DOHH2 (cell line): ENCODE measurements around the gene CFAP77.

ENCODE experiments used
- H3F3A ChIP-seq: fragments of 200-600 bp; sonication (generic), shearing (Covaris generic); 2 replicates; pipeline ENCODE4 v1.6.0; 2016; ENCODE audit warnings: antibody characterized with exemption, mild to moderate bottlenecking; ENCODE audit not compliant: control insufficient read depth, insufficient read depth
- H3K27ac ChIP-seq: fragments of 200-600 bp; sonication (generic); 2 replicates; pipeline ENCODE4 v1.5.1; 2014; ENCODE audit warnings: low read depth, mild to moderate bottlenecking, low read length, moderate library complexity
- H3K27me3 ChIP-seq: fragments of 200-600 bp; sonication (generic); 2 replicates; pipeline ENCODE4 v1.6.1; 2014; ENCODE audit warnings: mild to moderate bottlenecking, low read length, mixed read lengths; ENCODE audit not compliant: control insufficient read depth
- H3K36me3 ChIP-seq: fragments of 200-600 bp; sonication (generic); 2 replicates; pipeline ENCODE4 v1.6.1; 2014; ENCODE audit warnings: mild to moderate bottlenecking, low read length, moderate library complexity, mixed read lengths; ENCODE audit not compliant: control insufficient read depth
- H3K4me1 ChIP-seq: fragments of 200-600 bp; sonication (generic); 2 replicates; pipeline ENCODE4 v1.6.1; 2014; ENCODE audit warnings: mild to moderate bottlenecking, low read length, mixed read lengths; ENCODE audit not compliant: control insufficient read depth
- H3K4me2 ChIP-seq: fragments of 200-600 bp; sonication (generic); 2 replicates; pipeline ENCODE4 v1.6.0; 2014; ENCODE audit warnings: mild to moderate bottlenecking, low read length, moderate library complexity
- H3K4me3 ChIP-seq: fragments of 200-600 bp; sonication (generic); 2 replicates; pipeline ENCODE4 v1.5.1; 2014; ENCODE audit warnings: mild to moderate bottlenecking, low read length, mixed read lengths
- H3K79me2 ChIP-seq: fragments of 200-600 bp; sonication (generic); 2 replicates; pipeline ENCODE4 v1.6.1; 2014; ENCODE audit warnings: mild to moderate bottlenecking, low read length, mixed read lengths; ENCODE audit not compliant: control insufficient read depth
- H3K9me2 ChIP-seq: fragments of 200-600 bp; sonication (generic); replicated peaks from 2 replicates; pipeline ENCODE4 v1.6.1; 2014; ENCODE audit warnings: mild to moderate bottlenecking, low read length, mixed read lengths; ENCODE audit not compliant: control insufficient read depth
- H3K9me3 ChIP-seq: fragments of 200-600 bp; sonication (generic); 2 replicates; pipeline ENCODE4 v1.6.1; 2014; ENCODE audit warnings: antibody characterized with exemption, low read length, mixed read lengths; ENCODE audit not compliant: control insufficient read depth, insufficient read depth
- H4K20me1 ChIP-seq: fragments of 200-600 bp; sonication (generic); 2 replicates; pipeline ENCODE4 v1.6.0; 2014; ENCODE audit warnings: low read depth, mild to moderate bottlenecking, antibody characterized with exemption, low read length, moderate library complexity; ENCODE audit not compliant: control insufficient read depth, insufficient read depth
- CTCF ChIP-seq: fragments of 200-600 bp; sonication (generic); IDR thresholded peaks from one replicate; pipeline ENCODE4 v1.5.1; 2014; ENCODE audit warnings: antibody characterized with exemption, mild to moderate bottlenecking, low read depth, low read length; ENCODE audit not compliant: poor library complexity, severe bottlenecking
- EZH2phosphoT487 ChIP-seq: fragments of 200-600 bp; sonication (generic); IDR thresholded peaks from 2 replicates; pipeline ENCODE4 v1.6.1; 2017; ENCODE audit warnings: borderline replicate concordance, mild to moderate bottlenecking, antibody characterized with exemption, low read length, moderate library complexity, mixed read lengths

CFAP77 gene

GRCh38 chr9:132408521-132408920 lies 1.5 kb upstream of the CFAP77 start:
- H3K36me3 ChIP-seq: peaks cover 6% of the 10 kb centered on the region
- no peak overlapping the region for H3K4me3 ChIP-seq
- no peak overlapping the region for H3K4me2 ChIP-seq
- TF ChIP-seq EZH2phosphoT487: no peak
- H3K27me3 ChIP-seq: peaks cover 27% of the 10 kb centered on the region
- H3K9me2 ChIP-seq: no peaks in the 10 kb centered on the region
- no peaks in the 10 kb centered on the region for H3K9me3 ChIP-seq
- H3F3A ChIP-seq: peaks cover 7% of the 10 kb centered on the region
- H3K4me1 ChIP-seq: peaks cover 63% of the 10 kb centered on the region
- no peak overlapping the region for H3K27ac ChIP-seq
- peaks cover 30% of the 10 kb centered on the region for H3K79me2 ChIP-seq
- peaks cover 10% of the 10 kb centered on the region; the same call in 1 of the 2 replicates for H4K20me1 ChIP-seq

GRCh38 chr9:132410642-132411041 lies 631 bp downstream of the CFAP77 start:
- H3K9me2 ChIP-seq: no peaks in the 10 kb centered on the region
- H3F3A ChIP-seq: peaks cover under 1% of the 10 kb centered on the region; the same call in 1 of the 2 replicates
- H3K36me3 ChIP-seq: no peaks in the 10 kb centered on the region
- H3K4me2 ChIP-seq: peak overlapping the region; percentile 83
- H3K79me2 ChIP-seq: peaks cover 12% of the 10 kb centered on the region
- H3K4me3 ChIP-seq: peak overlapping the region; percentile 68
- H3K9me3 ChIP-seq: no peaks in the 10 kb centered on the region
- H3K27me3 ChIP-seq: peaks cover 46% of the 10 kb centered on the region
- H3K27ac ChIP-seq: no peak overlapping the region
- H3K4me1 ChIP-seq: peaks cover 42% of the 10 kb centered on the region
- TF ChIP-seq CTCF: no peak
- no peak for TF ChIP-seq EZH2phosphoT487
- 0 out of 2 replicates have a peak, but pooled peaks cover 2% of the 10 kb centered on the region for H4K20me1 ChIP-seq

GRCh38 chr9:132411091-132411508 lies 1.1 kb downstream of the CFAP77 start:
- H3K27ac ChIP-seq: no peak overlapping the region
- peak overlapping the region; percentile 83 for H3K4me2 ChIP-seq
- no peaks in the 10 kb centered on the region for H3K9me3 ChIP-seq
- TF ChIP-seq EZH2phosphoT487 (no peak), CTCF (peak; percentile 83)
- H3K27me3 ChIP-seq: peaks cover 46% of the 10 kb centered on the region
- H3K36me3 ChIP-seq: no peaks in the 10 kb centered on the region
- no peaks in the 10 kb centered on the region; the same call in 1 of the 2 replicates for H3F3A ChIP-seq
- no peaks in the 10 kb centered on the region for H4K20me1 ChIP-seq
- H3K4me3 ChIP-seq: peak overlapping the region; percentile 68
- H3K79me2 ChIP-seq: peaks cover 7% of the 10 kb centered on the region
- peaks cover 38% of the 10 kb centered on the region for H3K4me1 ChIP-seq
- H3K9me2 ChIP-seq: no peaks in the 10 kb centered on the region

- peaks cover 34% of the 10 kb centered on the region for H3K4me1 ChIP-seq
- no peaks in the 10 kb centered on the region for H3K9me2 ChIP-seq
- H3F3A ChIP-seq: no peaks in the 10 kb centered on the region; the same call in 1 of the 2 replicates
- H3K4me2 ChIP-seq: no peak overlapping the region
- H3K27ac ChIP-seq: no peak overlapping the region
- H3K79me2 ChIP-seq: no peaks in the 10 kb centered on the region
- no peaks in the 10 kb centered on the region for H4K20me1 ChIP-seq
- H3K4me3 ChIP-seq: no peak overlapping the region
- H3K9me3 ChIP-seq: no peaks in the 10 kb centered on the region
- TF ChIP-seq EZH2phosphoT487 (no peak), CTCF (peak; percentile 73)
- H3K27me3 ChIP-seq: peaks cover 46% of the 10 kb centered on the region
- no peaks in the 10 kb centered on the region for H3K36me3 ChIP-seq
Measured at GRCh38 chr9:132412089-132412488, 2.1 kb downstream of the CFAP77 start.
